B cell (primary cell): ENCODE measurements around the gene HOMER2. TPM values are rescaled to one million over a fixed set of nuclear protein-coding genes. Genes with fewer than 3 reads are reported as not detected.

ENCODE experiments used
- ATAC-seq: fragments of 200-7000 bp; cut with Tn5 transposase; one replicate; pipeline ENCODE4 v1.10.0; 2021; ENCODE audit warnings: low read depth, mild to moderate bottlenecking, moderate number of reproducible peaks, moderate library complexity
- CTCF ChIA-PET: fragments of 350-600 bp; sonication (Branson Sonifier 250); formaldehyde crosslinking; loops from one replicate; lab custom pipeline; 2021; ENCODE audit warnings: antibody characterized with exemption, inconsistent platforms; lab: Charles Lee
- POLR2A ChIA-PET: fragments of 350-600 bp; sonication (Branson Sonifier 250); formaldehyde crosslinking; loops from one replicate; lab custom pipeline; 2021; ENCODE audit warnings: antibody characterized with exemption; lab: Charles Lee
- DNase-seq: peaks from one replicate; pipeline ENCODE4 v3.0.0; 2013
- H2AFZ ChIP-seq: 2 replicates; pipeline ENCODE4 v1.6.1; 2012; ENCODE audit warnings: mild to moderate bottlenecking, low read depth, low read length; ENCODE audit not compliant: insufficient read depth, poor library complexity, severe bottlenecking
- H3K27ac ChIP-seq, 2 donors: 1 replicate in 1 of 2; 2 replicates in 1 of 2; pipeline ENCODE4 v1.5.1; 2012 to 2013; ENCODE audit warnings: low read length in 2 of 2, mild to moderate bottlenecking in 2 of 2, moderate library complexity in 1 of 2
- H3K27me3 ChIP-seq, 4 experiments: fragments of 200-600 bp in 1 of 4; sonication (generic) in 1 of 4; replicated peaks in 1 of 4; 1 replicate in 2 of 4; 2 replicates in 2 of 4; pipeline versions ENCODE4 v1.6.1 to v1.7.0; 2013 to 2016; ENCODE audit warnings: low read length in 3 of 4, mild to moderate bottlenecking in 2 of 4, mixed read lengths in 1 of 4, moderate library complexity in 1 of 4; ENCODE audit not compliant: insufficient read depth in 4 of 4, control insufficient read depth in 3 of 4; ENCODE audit errors: control extremely low read depth in 1 of 4
- H3K36me3 ChIP-seq, 2 experiments: replicated peaks in 1 of 2; 1 replicate in 1 of 2; 2 replicates in 1 of 2; pipeline versions ENCODE4 v1.6.1 to v1.7.1; 2013; ENCODE audit warnings: low read length in 1 of 2; ENCODE audit not compliant: insufficient read depth in 2 of 2, control insufficient read depth in 1 of 2; ENCODE audit errors: control extremely low read depth in 1 of 2, extremely low read depth in 1 of 2
- H3K4me1 ChIP-seq, 2 donors: fragments of 200-600 bp in 1 of 2; sonication (generic) in 1 of 2; 1 replicate in 1 of 2; 2 replicates in 1 of 2; pipeline versions ENCODE4 v1.5.1 to v1.6.1; 2013 to 2017; ENCODE audit warnings: low read length in 2 of 2; ENCODE audit not compliant: control insufficient read depth in 2 of 2, insufficient read depth in 2 of 2
- H3K4me2 ChIP-seq: replicated peaks from 2 replicates; pipeline ENCODE3; 2012; ENCODE audit warnings: mild to moderate bottlenecking, low read depth, low read length; ENCODE audit not compliant: poor library complexity, severe bottlenecking
- H3K4me3 ChIP-seq, 5 experiments: fragments of 200-600 bp in 1 of 5; sonication (generic) in 1 of 5; 1 replicate in 3 of 5; 2 replicates in 2 of 5; pipeline versions ENCODE4 v1.5.1 to v1.7.0; 2011 to 2016; ENCODE audit warnings: low read length in 4 of 5, mild to moderate bottlenecking in 4 of 5, low read depth in 2 of 5, control low read depth in 1 of 5, moderate library complexity in 1 of 5; ENCODE audit not compliant: insufficient read depth in 1 of 5; ENCODE audit errors: control extremely low read depth in 1 of 5, extremely low read depth in 1 of 5
- H3K79me2 ChIP-seq: fragments of 200-600 bp; sonication (generic); one replicate; pipeline ENCODE4 v1.6.0; 2016; ENCODE audit warnings: low read length; ENCODE audit not compliant: control insufficient read depth, insufficient read depth
- H3K9ac ChIP-seq: fragments of 200-600 bp; sonication (generic); 2 replicates; pipeline ENCODE4 v1.6.1; 2017; ENCODE audit warnings: mild to moderate bottlenecking, low read length, moderate library complexity
- H3K9me3 ChIP-seq, 3 donors: one replicate each; pipeline versions ENCODE4 v1.6.1 to v1.7.1; 2013; ENCODE audit warnings: low read length in 2 of 3; ENCODE audit not compliant: control insufficient read depth in 2 of 3, insufficient read depth in 1 of 3; ENCODE audit errors: control extremely low read depth in 1 of 3
- H4K20me1 ChIP-seq: 2 replicates; pipeline ENCODE4 v1.6.0; 2012; ENCODE audit warnings: mild to moderate bottlenecking, low read length; ENCODE audit not compliant: insufficient read depth, control insufficient read depth, poor library complexity, severe bottlenecking
- H3K27ac Mint-ChIP-seq: one replicate; pipeline ENCODE4 v1.8.0; 2021; ENCODE audit warnings: mixed read lengths
- H3K27me3 Mint-ChIP-seq: one replicate; pipeline ENCODE4 v1.8.0; 2021; ENCODE audit warnings: mixed read lengths
- H3K4me1 Mint-ChIP-seq: one replicate; pipeline ENCODE4 v1.8.0; 2021; ENCODE audit warnings: mixed read lengths
- H3K4me3 Mint-ChIP-seq: one replicate; pipeline ENCODE4 v1.8.0; 2021; ENCODE audit warnings: mixed read lengths
- H3K9me3 Mint-ChIP-seq: one replicate; pipeline ENCODE4 v1.8.0; 2022; ENCODE audit warnings: mixed read lengths; ENCODE audit not compliant: insufficient read depth
- EZH2 ChIP-seq: IDR thresholded peaks from 2 replicates; pipeline ENCODE4 v1.6.1; 2012; ENCODE audit warnings: borderline replicate concordance, low read depth, mild to moderate bottlenecking, moderate library complexity, low read length; ENCODE audit not compliant: insufficient read depth, poor library complexity, severe bottlenecking
- WGBS: methylation state at CpG from one replicate; pipeline ENCODE4 v1.1.5; 2013; ENCODE audit warnings: missing lambda C conversion rate; ENCODE audit not compliant: insufficient coverage; 5-methylcytosine and 5-hydroxymethylcytosine counted together
- intact Hi-C: fragments of 100-400 bp; cut with micrococcal nuclease; formaldehyde crosslinking; loops from one replicate; pipeline ENCODE4 v1.10.0; 2022
- polyA plus RNA-seq: library from polyadenylated mRNA; depleted of rRNA; stranded (reverse); fragments of >200 nt; gene quantifications from 2 replicates; pipeline ENCODE4 v1.2.3, GENCODE V29; 2012
- total RNA-seq, 2 donors: library from RNA; stranded (reverse); fragments of 120-200 nt in 1 of 2; gene quantifications; 1 replicate in 1 of 2; 2 replicates in 1 of 2; pipeline versions ENCODE4 v1.2.3 to v1.2.4, GENCODE V29; 2013 to 2022
- TF ChIP-seq, protein P1 (sequence below): fragments of 200-600 bp; IDR thresholded peaks from one replicate; pipeline ENCODE4 v1.8.0; 2022; ENCODE audit warnings: antibody characterized with exemption, mild to moderate bottlenecking

Gene HOMER2
- total and polyA plus RNA-seq, 2 donors (not counting 1 experiment from before 2014, with no cell fraction given) = 5.7 to 19.5 TPM

DNA sequence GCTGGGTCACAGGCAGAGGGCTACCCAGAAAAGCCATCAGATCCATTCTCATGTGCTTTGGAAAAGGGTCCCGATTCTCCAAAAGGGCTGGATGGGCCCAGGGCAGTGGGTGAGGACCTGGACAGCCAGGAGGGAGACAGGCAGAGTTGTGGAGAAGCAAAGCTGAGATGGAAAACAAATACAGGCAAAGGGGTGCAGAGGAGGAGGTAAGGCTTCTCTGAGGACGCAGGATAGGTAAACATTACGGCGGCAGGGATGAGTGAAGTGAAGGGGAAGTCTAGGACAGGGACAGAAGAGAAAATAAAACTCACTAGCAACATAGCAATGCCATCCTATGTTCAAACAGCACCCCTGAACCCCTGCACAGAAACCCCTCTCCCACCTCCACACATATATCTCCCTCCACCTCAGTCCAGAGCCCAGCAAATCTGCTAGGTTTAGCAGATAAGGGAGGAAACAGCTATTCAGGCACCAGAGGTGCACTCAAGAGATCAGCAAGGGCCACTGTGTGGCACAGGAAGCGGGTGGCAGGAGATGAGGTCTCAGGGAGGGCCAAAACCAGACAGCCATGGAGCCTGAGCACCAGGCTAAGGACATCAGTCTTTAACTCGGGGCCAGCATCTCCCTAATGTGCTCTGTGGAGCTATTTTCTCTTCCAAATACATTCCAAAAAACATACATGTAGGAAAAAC is 51.3 kb downstream of the HOMER2 start:
- Histone ChIP-seq H3K79me2 (no peaks in the 10 kb centered on the region), H3K4me2 (no peak overlapping the region), H3K27me3 (no peaks in the 10 kb centered on the region), H3K9ac (no peak overlapping the region), H3K4me3 (no peak overlapping the region), H3K27ac (no peak overlapping the region), H4K20me1 (no peaks in the 10 kb centered on the region), H3K4me1 (no peaks in the 10 kb centered on the region), H2AFZ (no peak overlapping the region), H3K36me3 (no peaks in the 10 kb centered on the region), H3K9me3 (no peaks in the 10 kb centered on the region)
- intact Hi-C loops = no loop called here
- Mint-ChIP-seq H3K4me1 (no peaks in the 10 kb centered on the region), H3K4me3 (no peak overlapping the region), H3K27me3 (peaks cover 4% of the 10 kb centered on the region), H3K27ac (no peak overlapping the region), H3K9me3 (no peaks in the 10 kb centered on the region)
- TF ChIP-seq EZH2 = no peak
- TF ChIP-seq, protein P1, sequence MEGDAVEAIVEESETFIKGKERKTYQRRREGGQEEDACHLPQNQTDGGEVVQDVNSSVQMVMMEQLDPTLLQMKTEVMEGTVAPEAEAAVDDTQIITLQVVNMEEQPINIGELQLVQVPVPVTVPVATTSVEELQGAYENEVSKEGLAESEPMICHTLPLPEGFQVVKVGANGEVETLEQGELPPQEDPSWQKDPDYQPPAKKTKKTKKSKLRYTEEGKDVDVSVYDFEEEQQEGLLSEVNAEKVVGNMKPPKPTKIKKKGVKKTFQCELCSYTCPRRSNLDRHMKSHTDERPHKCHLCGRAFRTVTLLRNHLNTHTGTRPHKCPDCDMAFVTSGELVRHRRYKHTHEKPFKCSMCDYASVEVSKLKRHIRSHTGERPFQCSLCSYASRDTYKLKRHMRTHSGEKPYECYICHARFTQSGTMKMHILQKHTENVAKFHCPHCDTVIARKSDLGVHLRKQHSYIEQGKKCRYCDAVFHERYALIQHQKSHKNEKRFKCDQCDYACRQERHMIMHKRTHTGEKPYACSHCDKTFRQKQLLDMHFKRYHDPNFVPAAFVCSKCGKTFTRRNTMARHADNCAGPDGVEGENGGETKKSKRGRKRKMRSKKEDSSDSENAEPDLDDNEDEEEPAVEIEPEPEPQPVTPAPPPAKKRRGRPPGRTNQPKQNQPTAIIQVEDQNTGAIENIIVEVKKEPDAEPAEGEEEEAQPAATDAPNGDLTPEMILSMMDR = no peak
- ATAC-seq = no peak
- 88% methylated on average over 2 of the region's 6 CpGs for WGBS
- CTCF ChIA-PET = no interaction called here
- POLR2A ChIA-PET = no interaction called here
- no peak for DNase-seq

DNA sequence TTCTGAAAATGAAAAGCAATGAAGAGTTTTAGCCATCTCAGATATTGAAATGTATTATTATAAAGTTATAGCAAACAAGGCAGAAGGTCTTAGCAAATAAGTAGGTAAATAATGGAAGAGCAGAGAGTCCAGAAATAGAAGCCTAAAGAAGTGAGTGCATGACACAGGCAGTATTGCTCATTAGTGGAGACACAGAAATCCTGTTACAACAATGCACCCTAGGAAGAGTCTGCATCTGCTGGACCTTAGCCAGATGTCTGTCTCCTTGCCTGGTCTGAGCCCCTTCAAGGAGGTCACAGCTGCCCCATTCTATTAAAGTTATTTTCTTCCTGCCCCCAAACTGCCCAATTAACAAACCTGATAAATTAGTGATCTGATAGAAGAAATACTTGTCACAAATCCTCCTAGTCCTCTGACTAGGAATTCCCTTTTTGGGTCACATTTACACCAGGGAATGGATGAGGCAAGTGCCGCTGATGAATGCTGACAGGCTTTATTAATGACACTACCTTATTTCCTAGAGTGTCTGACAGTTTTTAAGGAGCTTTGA is 51.9 kb downstream of the HOMER2 start:
- ATAC-seq (no peak), DNase-seq (no peak)
- H3K9me3 Mint-ChIP-seq = no peaks in the 10 kb centered on the region
- no peak overlapping the region for H3K4me3 Mint-ChIP-seq
- H3K36me3 ChIP-seq = no peaks in the 10 kb centered on the region
- H3K27me3 ChIP-seq = no peaks in the 10 kb centered on the region
- H3K9ac ChIP-seq = no peak overlapping the region
- TF ChIP-seq, protein P1 = no peak
- no peak for TF ChIP-seq EZH2
- no peaks in the 10 kb centered on the region for H3K79me2 ChIP-seq
- H3K27ac ChIP-seq = no peak overlapping the region
- no peaks in the 10 kb centered on the region for H3K4me1 Mint-ChIP-seq
- no peaks in the 10 kb centered on the region for H3K9me3 ChIP-seq
- intact Hi-C loops = no loop called here
- no peak overlapping the region for H3K27ac Mint-ChIP-seq
- no peak overlapping the region for H3K4me2 ChIP-seq
- no peaks in the 10 kb centered on the region for H3K4me1 ChIP-seq
- no CpG with 5 or more reads among the region's 1 CpG for WGBS
- ChIA-PET CTCF (no interaction called here), POLR2A (no interaction called here)
- no peaks in the 10 kb centered on the region for H4K20me1 ChIP-seq
- H3K27me3 Mint-ChIP-seq = peaks cover 4% of the 10 kb centered on the region
- no peak overlapping the region for H2AFZ ChIP-seq
- no peak overlapping the region for H3K4me3 ChIP-seq
